ENCODE results near the gene CDKAL1. TPM values are rescaled to one million over a fixed set of nuclear protein-coding genes. Genes with fewer than 3 reads are reported as not detected.

CDKAL1 gene
- total RNA-seq, 2 donors from 2014 or later, result 23.5 to 26.4 TPM

GRCh38 chr6:21198032-21198640 lies 663.9 kb downstream of the CDKAL1 start:
- no peaks in the 10 kb centered on the region for H3K36me3 ChIP-seq (ENCODE audit: control insufficient read depth, insufficient read depth, low read length)
- Mint-ChIP-seq H3K4me3 (no peak overlapping the region), H3K27me3 (ENCODE audit: insufficient read depth) (no peaks in the 10 kb centered on the region), H3K4me1 (peaks cover 22% of the 10 kb centered on the region), H3K27ac (no peak overlapping the region), H3K36me3 (ENCODE audit: low read depth) (peaks cover 10% of the 10 kb centered on the region), H3K9me3 (peaks cover 11% of the 10 kb centered on the region)
- H3K4me1 ChIP-seq (ENCODE audit: control insufficient read depth, insufficient read depth, low read length), result no peaks in the 10 kb centered on the region
- H3K9me3 ChIP-seq (ENCODE audit: control insufficient read depth, low read length), result peaks cover 12% of the 10 kb centered on the region
- DNase-seq, result no peak
- H3K4me3 ChIP-seq (ENCODE audit: low read length), result no peak overlapping the region
- no peak for TF ChIP-seq CTCF (conservative IDR thresholded peaks at IDR 0.05)
- no peaks in the 10 kb centered on the region for H3K27me3 ChIP-seq (ENCODE audit: control insufficient read depth, insufficient read depth, low read length, poor library complexity, severe bottlenecking)
- H3K27ac ChIP-seq (ENCODE audit: low read depth, low read length), result no peak overlapping the region
- no peak overlapping the region for H3K9ac ChIP-seq (ENCODE audit: extremely low read depth, low read length, poor library complexity, severe bottlenecking)
- 86 to 89% methylated on average over 3 to 5 of the region's 5 CpGs for WGBS, 2 experiments (ENCODE audit: insufficient coverage in 1 of 2, insufficient read length in 1 of 2)

GRCh38 chr6:21199262-21199661 lies 665.0 kb downstream of the CDKAL1 start:
- Histone ChIP-seq H3K9ac (ENCODE audit: extremely low read depth, low read length, poor library complexity, severe bottlenecking) (no peak overlapping the region), H3K27ac (ENCODE audit: low read depth, low read length) (peak overlapping the region; percentile 70), H3K4me3 (ENCODE audit: low read length) (no peak overlapping the region), H3K36me3 (ENCODE audit: control insufficient read depth, insufficient read depth, low read length) (no peaks in the 10 kb centered on the region), H3K9me3 (ENCODE audit: control insufficient read depth, low read length) (peaks cover 3% of the 10 kb centered on the region), H3K4me1 (ENCODE audit: control insufficient read depth, insufficient read depth, low read length) (no peaks in the 10 kb centered on the region), H3K27me3 (ENCODE audit: control insufficient read depth, insufficient read depth, low read length, poor library complexity, severe bottlenecking) (no peaks in the 10 kb centered on the region)
- WGBS, 2 experiments (ENCODE audit: insufficient coverage in 1 of 2, insufficient read length in 1 of 2), result 74 to 76% methylated on average over 6 of the region's 6 CpGs
- no peak for TF ChIP-seq CTCF (conservative IDR thresholded peaks at IDR 0.05)
- Mint-ChIP-seq H3K9me3 (no peaks in the 10 kb centered on the region), H3K27me3 (ENCODE audit: insufficient read depth) (no peaks in the 10 kb centered on the region), H3K4me1 (peaks cover 22% of the 10 kb centered on the region), H3K4me3 (no peak overlapping the region), H3K36me3 (ENCODE audit: low read depth) (no peaks in the 10 kb centered on the region), H3K27ac (no peak overlapping the region)
- DNase-seq, result no peak

DNA sequence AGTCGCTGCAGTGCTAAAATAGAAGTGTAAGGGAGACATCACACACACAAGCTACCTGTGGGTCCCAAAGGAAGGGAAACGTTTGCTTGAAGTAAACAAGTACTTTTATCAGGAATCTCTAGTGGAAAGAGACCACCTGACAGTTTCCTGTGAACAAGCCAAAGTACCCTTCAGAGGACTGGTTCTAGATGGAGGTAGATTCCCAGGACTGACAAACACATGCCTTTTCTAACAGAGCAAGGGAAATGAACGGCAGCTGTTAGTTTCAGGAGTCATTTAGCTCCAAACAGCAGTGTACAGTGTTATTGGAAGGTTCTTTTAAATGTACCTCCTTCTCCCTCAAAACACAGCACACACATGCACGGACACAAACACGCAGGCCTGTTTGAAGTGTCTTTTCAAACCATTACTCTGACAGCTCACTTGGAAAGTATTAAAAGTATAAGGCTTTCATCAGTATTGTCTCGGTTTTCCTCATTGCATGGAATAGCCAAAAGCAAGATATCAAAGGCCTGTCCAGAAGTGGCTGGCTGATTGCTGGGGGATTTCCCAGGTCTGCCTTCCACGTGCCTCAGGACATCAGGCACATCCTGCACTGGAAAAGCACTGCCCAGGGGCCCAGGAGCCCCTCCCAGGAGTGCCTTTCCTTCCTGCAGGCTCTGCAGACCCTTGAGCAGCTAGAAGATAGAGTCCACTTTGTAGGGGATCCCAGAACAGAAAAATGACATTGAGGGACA lies 666.0 kb downstream of the CDKAL1 start:
- H3K9me3 Mint-ChIP-seq, result peaks cover 6% of the 10 kb centered on the region
- peaks cover 4% of the 10 kb centered on the region for H3K36me3 ChIP-seq (ENCODE audit: control insufficient read depth, insufficient read depth, low read length)
- peaks cover 22% of the 10 kb centered on the region for H3K4me1 Mint-ChIP-seq
- H3K4me3 Mint-ChIP-seq, result no peak overlapping the region
- no peaks in the 10 kb centered on the region for H3K27me3 Mint-ChIP-seq (ENCODE audit: insufficient read depth)
- peaks cover 7% of the 10 kb centered on the region for H3K36me3 Mint-ChIP-seq (ENCODE audit: low read depth)
- no peak for TF ChIP-seq CTCF (conservative IDR thresholded peaks at IDR 0.05)
- 72 to 88% methylated on average over 3 to 7 of the region's 7 CpGs for WGBS, 2 experiments (ENCODE audit: insufficient coverage in 1 of 2, insufficient read length in 1 of 2)
- H3K4me1 ChIP-seq (ENCODE audit: control insufficient read depth, insufficient read depth, low read length), result no peaks in the 10 kb centered on the region
- H3K9ac ChIP-seq (ENCODE audit: extremely low read depth, low read length, poor library complexity, severe bottlenecking), result no peak overlapping the region
- no peak for DNase-seq
- H3K9me3 ChIP-seq (ENCODE audit: control insufficient read depth, low read length), result peaks cover 9% of the 10 kb centered on the region
- H3K27me3 ChIP-seq (ENCODE audit: control insufficient read depth, insufficient read depth, low read length, poor library complexity, severe bottlenecking), result no peaks in the 10 kb centered on the region
- H3K4me3 ChIP-seq (ENCODE audit: low read length), result no peak overlapping the region
- peak overlapping the region; percentile 70 for H3K27ac ChIP-seq (ENCODE audit: low read depth, low read length)
- no peak overlapping the region for H3K27ac Mint-ChIP-seq

Data from endodermal cell (in vitro differentiated cells).